K562 (cell line): ENCODE measurements around the gene LRRC25. TPM values are rescaled to one million over a fixed set of nuclear protein-coding genes. Genes with fewer than 3 reads are reported as not detected.

Experiments used
- ATAC-seq: fragments of 200-7000 bp; cut with Tn5 transposase; 3 replicates; pipeline ENCODE4 v1.9.1; 2020; ENCODE audit warnings: moderate library complexity
- BruUV-seq: library from RNA; stranded (reverse); fragments of 400-500 nt; replicated peaks from 2 replicates; lab custom pipeline; 2021; lab: Mats Ljungman, UMichigan
- CTCF ChIA-PET: fragments of 300-600 bp; formaldehyde crosslinking; extraction: SDS; loops from one replicate; lab custom pipeline; 2021; ENCODE audit warnings: low intra/inter-chr PET ratio; lab: Yijun Ruan, JAX
- POLR2A ChIA-PET: fragments of 300-600, 350-650 bp; sonication (Branson Sonifier 250); formaldehyde crosslinking; extraction: SDS; loops from one replicate; lab custom pipeline; 2021; ENCODE audit warnings: antibody characterized with exemption, inconsistent platforms; lab: Yijun Ruan, JAX
- DNase-seq, 4 experiments: peaks; one replicate each; pipeline versions ENCODE4 v3.0.0 to v3.0.0-alpha.2; 2011 to 2018; ENCODE audit warnings: low spot score in 3 of 4, mixed read lengths in 3 of 4; ENCODE audit errors: extremely low read depth in 1 of 4
- FAIRE-seq: peaks from 2 replicates; lab custom pipeline; 2011; peaks lifted over from hg19 to GRCh38; lab: Jason Lieb, UNC
- H2AFZ ChIP-seq: 2 replicates; pipeline ENCODE4 v1.6.0; 2011; ENCODE audit warnings: low read depth, low read length, control low read depth, inconsistent platforms
- H3K27ac ChIP-seq: fragments of 200-600 bp; 3 replicates; pipeline ENCODE4 v1.8.0; 2011; ENCODE audit warnings: low read depth, mild to moderate bottlenecking, control low read depth, inconsistent platforms, low read length, moderate library complexity, mixed read lengths; ENCODE audit errors: extremely low read depth
- H3K27me3 ChIP-seq, 2 experiments: fragments of 300-600 bp in 1 of 2; 2 replicates in 1 of 2; 3 replicates in 1 of 2; pipeline versions ENCODE4 v1.6.0 to v1.8.0; 2011; ENCODE audit warnings: inconsistent platforms in 2 of 2, low read length in 2 of 2, mild to moderate bottlenecking in 1 of 2, mixed read lengths in 1 of 2, moderate library complexity in 1 of 2; ENCODE audit not compliant: control insufficient read depth in 2 of 2, insufficient read depth in 2 of 2
- H3K36me3 ChIP-seq: fragments of 300-600 bp; 3 replicates; pipeline ENCODE4 v1.8.0; 2011; ENCODE audit warnings: mild to moderate bottlenecking, low read length, inconsistent platforms; ENCODE audit not compliant: control insufficient read depth, insufficient read depth
- H3K4me1 ChIP-seq, 2 experiments: fragments of 200-600 bp in 1 of 2; replicated peaks in 1 of 2; 2 replicates in 1 of 2; 3 replicates in 1 of 2; pipeline versions ENCODE4 v1.5.1 to v1.8.0; 2011; ENCODE audit warnings: inconsistent platforms in 2 of 2, low read length in 2 of 2, mild to moderate bottlenecking in 1 of 2, mixed read lengths in 1 of 2, moderate library complexity in 1 of 2; ENCODE audit not compliant: control insufficient read depth in 2 of 2, insufficient read depth in 2 of 2
- H3K4me2 ChIP-seq: 2 replicates; pipeline ENCODE4 v1.6.1; 2011; ENCODE audit warnings: low read length, control low read depth, inconsistent platforms, mixed read lengths; ENCODE audit not compliant: insufficient read depth
- H3K4me3 ChIP-seq: fragments of 200-600 bp; sonication (generic), shearing (Covaris generic); 2 replicates; pipeline ENCODE4 v1.5.1; 2016; ENCODE audit warnings: control low read depth, inconsistent platforms
- H3K79me2 ChIP-seq: fragments of 200-600 bp; 3 replicates; pipeline ENCODE4 v1.8.0; 2011; ENCODE audit warnings: low read length, inconsistent platforms; ENCODE audit not compliant: control insufficient read depth, insufficient read depth
- H3K9ac ChIP-seq, 2 experiments: 2 replicates each; pipeline versions ENCODE4 v1.6.0 to v1.6.1; 2011; ENCODE audit warnings: low read depth in 2 of 2, low read length in 2 of 2, control low read depth in 1 of 2, inconsistent platforms in 1 of 2, mild to moderate bottlenecking in 1 of 2, mixed read lengths in 1 of 2; ENCODE audit not compliant: insufficient read depth in 1 of 2
- H3K9me1 ChIP-seq: one replicate; pipeline ENCODE4 v1.6.0; 2011; ENCODE audit warnings: inconsistent platforms, mild to moderate bottlenecking, low read length, moderate library complexity; ENCODE audit not compliant: control insufficient read depth, insufficient read depth
- H3K9me3 ChIP-seq: replicated peaks from 2 replicates; pipeline ENCODE4 v1.5.1; 2011; ENCODE audit warnings: low read depth, low read length, inconsistent platforms; ENCODE audit not compliant: control insufficient read depth, insufficient read depth
- H4K20me1 ChIP-seq: replicated peaks from 2 replicates; pipeline ENCODE4 v1.6.1; 2011; ENCODE audit warnings: low read length, inconsistent platforms, mixed read lengths; ENCODE audit not compliant: control insufficient read depth, insufficient read depth
- AFF1 ChIP-seq, 2 experiments: fragments of 450-650 bp; IDR thresholded peaks; 2 replicates each; pipeline ENCODE4 v1.6.1; 2018; ENCODE audit warnings: mild to moderate bottlenecking in 2 of 2, low read depth in 1 of 2; ENCODE audit not compliant: partially characterized antibody in 2 of 2
- PHB2 ChIP-seq: fragments of 450-650 bp; IDR thresholded peaks from 2 replicates; pipeline ENCODE4 v1.6.1; 2017; ENCODE audit warnings: low read depth
- PKNOX1 ChIP-seq: fragments of 450-650 bp; IDR thresholded peaks from 2 replicates; pipeline ENCODE4 v1.6.1; 2016
- RBM25 ChIP-seq: fragments of 200-400 bp; formaldehyde crosslinking; IDR thresholded peaks from 2 replicates; pipeline ENCODE4 v1.6.1; 2018; ENCODE audit warnings: low read length, low read depth, moderate library complexity; ENCODE audit not compliant: severe bottlenecking
- ZNF146 ChIP-seq: IDR thresholded peaks from one replicate; pipeline ENCODE4 v1.6.1; 2018; ENCODE audit warnings: missing compliant biosample characterization; ENCODE audit not compliant: unreplicated experiment
- ZNF3 ChIP-seq: fragments of 250-450 bp; sonication (Bioruptor Pico); IDR thresholded peaks from 2 replicates; pipeline ENCODE4 v1.5.0; 2021; ENCODE audit warnings: mild to moderate bottlenecking, moderate library complexity
- ZNF41 ChIP-seq: fragments of 250-450 bp; sonication (Bioruptor Pico); conservative IDR thresholded peaks from 2 replicates; pipeline ENCODE4 v1.4.0; 2020; ENCODE audit warnings: mild to moderate bottlenecking
- ZNF561 ChIP-seq: fragments of 450-650 bp; formaldehyde crosslinking; conservative IDR thresholded peaks from 2 replicates; pipeline ENCODE4 v1.4.0; 2020; ENCODE audit warnings: mild to moderate bottlenecking, moderate library complexity
- WGBS: fragments of 100-300 bp; shearing (Covaris generic); methylation state at CpG from one replicate; pipeline ENCODE4 v1.1.6; 2016; ENCODE audit warnings: low coverage, mixed read lengths; ENCODE audit not compliant: insufficient coverage; ENCODE audit errors: missing lambda C conversion rate; 5-methylcytosine and 5-hydroxymethylcytosine counted together
- in situ Hi-C: fragments of 300-500 bp; cut with MboI; formaldehyde crosslinking; loops from 4 replicates; pipeline ENCODE4 v1.15.0; 2018; ENCODE audit warnings: inconsistent platforms, mixed read lengths
- intact Hi-C: fragments of 100-400 bp; cut with micrococcal nuclease; formaldehyde crosslinking; loops from 2 replicates; pipeline ENCODE4 v1.14.2; 2022
- polyA plus RNA-seq, 8 experiments: library from polyadenylated mRNA; depleted of rRNA in 4 of 8; stranded (reverse) in 5 of 8; unstranded in 3 of 8; fragments of >200 nt; fragmentation: Nextera tagmentation in 2 of 8; fragmentation: Illumina TruSeq in 1 of 8; extraction: Ambion mirVana in 2 of 8; extraction: Trizol in 1 of 8; gene quantifications; 2 replicates each; pipeline versions ENCODE4 v1.2.1 to v1.2.3, GENCODE V29; 2011 to 2014; ENCODE audit warnings: inconsistent platforms in 1 of 8, missing spikeins in 1 of 8
- total RNA-seq, 7 experiments: library from RNA; depleted of rRNA in 6 of 7; stranded (reverse); fragments of >200 nt in 6 of 7; fragmentation: Illumina TruSeq in 2 of 7; extraction: Trizol in 2 of 7; gene quantifications; 2 replicates each; pipeline versions ENCODE4 v1.2.1 to v1.2.3, GENCODE V29; 2011 to 2021; ENCODE audit warnings: low replicate concordance in 1 of 7

LRRC25 gene
- total and polyA plus RNA-seq, 9 of the 15 experiments (the other 6 are each of a cell fraction or from before 2014, with no cell fraction given) = 0.07 to 0.36 (median 0.10) TPM; not detected in 3

- Histone ChIP-seq H3K36me3 (peaks cover 38% of the 10 kb centered on the region), H3K27me3 (no peaks in the 10 kb centered on the region), H2AFZ (no peak overlapping the region), H3K4me2 (no peak overlapping the region), H3K4me3 (no peak overlapping the region), H3K4me1 (no peaks in the 10 kb centered on the region), H3K9ac (no peak overlapping the region), H4K20me1 (no peaks in the 10 kb centered on the region), H3K9me3 (no peaks in the 10 kb centered on the region), H3K9me1 (no peaks in the 10 kb centered on the region), H3K27ac (no peak overlapping the region), H3K79me2 (peaks cover 11% of the 10 kb centered on the region; the same call in 2 of the 3 replicates)
- in situ Hi-C loops (no loop called here), intact Hi-C loops (no loop called here)
- BruUV-seq = TSS peak; percentile 42
- 74% methylated on average over 8 of the region's 9 CpGs for WGBS
- ATAC-seq (no peak), FAIRE-seq (no peak), DNase-seq (no peak)
- CTCF ChIA-PET = interaction anchor here (0.6 kb wide), 1 partner anchor 22 kb away, joined by 3 read pairs; no protein-coding TSS in a partner anchor
- POLR2A ChIA-PET = interaction anchor here (1.9 to 2.8 kb wide), 2 partner anchors 38 to 40 kb away, joined by 4 to 14 read pairs; no protein-coding TSS in a partner anchor
- TF ChIP-seq ZNF146 (CRISPR knock-in tag) (peak; percentile 98), ZNF41 (CRISPR knock-in tag) (no peak), AFF1 (IDR thresholded peaks at IDR 0.05; ENCODE audit: low read depth in 1 of 2, partially characterized antibody in 2 of 2) (no peak), PHB2 (no peak), ZNF561 (CRISPR knock-in tag) (no peak), ZNF3 (no peak), RBM25 (peak; percentile 27), PKNOX1 (no peak)
These were observed 46.9 kb downstream of the LRRC25 start for GRCh38 chr19:18350490-18350889.
